ENCODE results near the gene NSD1. TPM values are rescaled to one million over a fixed set of nuclear protein-coding genes. Genes with fewer than 3 reads are reported as not detected.
A peak's percentile ranks its signal among the peaks of the same experiment; 100 is the strongest.

NSD1 gene
- total RNA-seq, 2 donors from 2014 or later = 40.6 to 44.2 TPM

GRCh38 chr5:177116631-177117373 is 16.8 kb upstream of the NSD1 start:
- intact Hi-C loops (cut with DNase I) = loop anchor here (10.0 kb wide), 3 partner anchors 118 to 188 kb away; partner anchors contain the start of genes PRELID1 (in 1 of the 2) and RAB24 (in 1 of the 2)
- DNase-seq = peak; percentile 94
- ATAC-seq = peak; percentile 97 to 98

GRCh38 chr5:177117441-177118045 is 16.0 kb upstream of the NSD1 start:
- intact Hi-C loops (cut with DNase I) = loop anchor here (10.0 kb wide), 3 partner anchors 117 to 187 kb away; partner anchors contain the start of genes PRELID1 (in 1 of the 2) and RAB24 (in 1 of the 2)
- DNase-seq = no peak
- no peak for ATAC-seq

- no peak for DNase-seq
- intact Hi-C loops (cut with DNase I) = no loop called here
- no peak for ATAC-seq
Measured at GRCh38 chr5:177122566-177122965, 11.0 kb upstream of the NSD1 start.

GRCh38 chr5:177123789-177124485 is 9.6 kb upstream of the NSD1 start:
- DNase-seq = no peak
- intact Hi-C loops (cut with DNase I) = no loop called here
- no peak for ATAC-seq

GRCh38 chr5:177124486-177124991 is 9.0 kb upstream of the NSD1 start:
- ATAC-seq = no peak
- intact Hi-C loops (cut with DNase I) = no loop called here
- DNase-seq = no peak

GRCh38 chr5:177126771-177127170 is 6.8 kb upstream of the NSD1 start:
- DNase-seq (no peak), ATAC-seq (no peak)
- intact Hi-C loops (cut with DNase I) = no loop called here

- DNase-seq = peak; percentile 41
- ATAC-seq = no peak
- intact Hi-C loops (cut with DNase I) = no loop called here
Measured at GRCh38 chr5:177128551-177128981, 5.0 kb upstream of the NSD1 start.

GRCh38 chr5:177130211-177131018 is 3.2 kb upstream of the NSD1 start:
- DNase-seq (no peak), ATAC-seq (no peak)
- intact Hi-C loops (cut with DNase I) = loop anchor here in 1 of 2 donors (10.0 kb wide), 1 partner anchor 74 kb away; no protein-coding TSS in a partner anchor

GRCh38 chr5:177131019-177131320 is 2.6 kb upstream of the NSD1 start:
- ATAC-seq = no peak
- intact Hi-C loops (cut with DNase I) = loop anchor here in 1 of 2 donors (10.0 kb wide), 1 partner anchor 74 kb away; no protein-coding TSS in a partner anchor
- DNase-seq = no peak

GRCh38 chr5:177131352-177132135 is 2.0 kb upstream of the NSD1 start:
- DNase-seq (peak; percentile 34), ATAC-seq (no peak)
- intact Hi-C loops (cut with DNase I) = loop anchor here in 1 of 2 donors (10.0 kb wide), 1 partner anchor 73 kb away; no protein-coding TSS in a partner anchor

- ATAC-seq (peak; percentile 37 to 48), DNase-seq (peak; percentile 51)
- intact Hi-C loops (cut with DNase I) = loop anchor here in 1 of 2 donors (10.0 kb wide), 1 partner anchor 72 kb away; no protein-coding TSS in a partner anchor
Measured at GRCh38 chr5:177132136-177133095, 1.2 kb upstream of the NSD1 start.

- DNase-seq = peak; percentile 52
- intact Hi-C loops (cut with DNase I) = loop anchor here in 1 of 2 donors (10.0 kb wide), 1 partner anchor 71 kb away; no protein-coding TSS in a partner anchor
- peak; percentile 39 to 60 for ATAC-seq
Measured at GRCh38 chr5:177133853-177134696, 502 bp downstream of the NSD1 start.

GRCh38 chr5:177134697-177135225 is 1.2 kb downstream of the NSD1 start:
- intact Hi-C loops (cut with DNase I) = loop anchor here in 1 of 2 donors (10.0 kb wide), 1 partner anchor 70 kb away; no protein-coding TSS in a partner anchor
- no peak for DNase-seq
- ATAC-seq = no peak

GRCh38 chr5:177140312-177140711 is 6.7 kb downstream of the NSD1 start:
- DNase-seq = no peak
- no peak for ATAC-seq
- intact Hi-C loops (cut with DNase I) = no loop called here

GRCh38 chr5:177141496-177141895 is 7.9 kb downstream of the NSD1 start:
- ATAC-seq = no peak
- intact Hi-C loops (cut with DNase I) = no loop called here

More at GRCh38 chr5:177141496-177141895, 7.9 kb downstream of the NSD1 start:
- no peak for DNase-seq

Measured in left cardiac atrium (tissue), 4 donors.